HG02759 (cell line): ENCODE measurements around the gene DOC2B.
"Not testable (repeated sequence)": the region's sequence is repeated elsewhere in the genome, so short reads cannot be mapped to it uniquely, and the experiment has no call there.

ENCODE experiments used
- ATAC-seq: cut with Tn5 transposase; IDR thresholded peaks from one replicate; pipeline ENCODE4 v1.9.1; 2021; ENCODE audit warnings: mild to moderate bottlenecking, moderate library complexity; ENCODE audit not compliant: unreplicated experiment

Gene DOC2B

GRCh38 chr17:193426-193810 is 12.0 kb upstream of the DOC2B start:
- no peak for ATAC-seq

- ATAC-seq = no peak
Observed at GRCh38 chr17:192666-193425, 11.4 kb upstream of the DOC2B start.

GRCh38 chr17:189444-189843 is 8.0 kb upstream of the DOC2B start:
- ATAC-seq = no peak

GRCh38 chr17:187130-187529 is 5.7 kb upstream of the DOC2B start:
- ATAC-seq = no peak

GRCh38 chr17:185445-186138 is 4.1 kb upstream of the DOC2B start:
- no peak for ATAC-seq

GRCh38 chr17:183021-183420 is 1.6 kb upstream of the DOC2B start:
- ATAC-seq = no peak

- no peak for ATAC-seq
Observed at GRCh38 chr17:182050-182751, 751 bp upstream of the DOC2B start.

GRCh38 chr17:180381-181244 is 837 bp downstream of the DOC2B start:
- ATAC-seq = no peak

- ATAC-seq = no peak
Observed at GRCh38 chr17:179781-180380, 1.6 kb downstream of the DOC2B start.

GRCh38 chr17:179066-179432 is 2.4 kb downstream of the DOC2B start:
- no peak for ATAC-seq

GRCh38 chr17:178292-179065 is 3.0 kb downstream of the DOC2B start:
- ATAC-seq = no peak

GRCh38 chr17:177762-178161 is 3.7 kb downstream of the DOC2B start:
- ATAC-seq = no peak

GRCh38 chr17:177155-177554 is 4.3 kb downstream of the DOC2B start:
- no peak for ATAC-seq

GRCh38 chr17:173166-173911 is 8.1 kb downstream of the DOC2B start:
- no peak for ATAC-seq

GRCh38 chr17:172401-172800 is 9.0 kb downstream of the DOC2B start:
- no peak for ATAC-seq

GRCh38 chr17:171871-172270 is 9.6 kb downstream of the DOC2B start:
- ATAC-seq = no peak

GRCh38 chr17:170130-170670 is 11.2 kb downstream of the DOC2B start:
- no peak for ATAC-seq

GRCh38 chr17:168614-169013 is 12.8 kb downstream of the DOC2B start:
- ATAC-seq = not testable (repeated sequence)

GRCh38 chr17:165939-166338 is 15.5 kb downstream of the DOC2B start:
- no peak for ATAC-seq
